Loucy (cell line): ENCODE data around the gene VWA8.

Source experiments
- H2AFZ ChIP-seq: fragments of 200-600 bp; sonication (generic); 2 replicates; pipeline ENCODE4 v1.6.0; 2016; ENCODE audit warnings: antibody characterized with exemption, mild to moderate bottlenecking, low read length, moderate library complexity
- H3F3A ChIP-seq: fragments of 200-600 bp; 2 replicates; pipeline ENCODE4 v1.6.0; 2016; ENCODE audit warnings: antibody characterized with exemption, low read depth, mild to moderate bottlenecking
- H3K27me3 ChIP-seq: fragments of 200-600 bp; sonication (generic); 2 replicates; pipeline ENCODE4 v1.6.1; 2014; ENCODE audit warnings: low read length, mild to moderate bottlenecking; ENCODE audit not compliant: insufficient read depth, poor library complexity, severe bottlenecking
- H3K36me3 ChIP-seq: fragments of 200-600 bp; sonication (generic); 2 replicates; pipeline ENCODE4 v1.6.1; 2016; ENCODE audit warnings: low read length; ENCODE audit not compliant: insufficient read depth
- H3K4me1 ChIP-seq: fragments of 200-600 bp; sonication (generic); 2 replicates; pipeline ENCODE4 v1.5.1; 2014; ENCODE audit warnings: low read length, mild to moderate bottlenecking; ENCODE audit not compliant: insufficient read depth, poor library complexity, severe bottlenecking
- H3K4me2 ChIP-seq: fragments of 200-600 bp; sonication (generic); 2 replicates; pipeline ENCODE4 v1.6.0; 2014; ENCODE audit warnings: antibody characterized with exemption, low read length, low read depth, mild to moderate bottlenecking; ENCODE audit not compliant: poor library complexity, severe bottlenecking
- H3K4me3 ChIP-seq: fragments of 200-600 bp; sonication (generic); 2 replicates; pipeline ENCODE4 v1.5.1; 2014; ENCODE audit warnings: low read length, mild to moderate bottlenecking, mixed read lengths; ENCODE audit not compliant: poor library complexity, severe bottlenecking
- H3K79me2 ChIP-seq: fragments of 200-600 bp; sonication (generic); 2 replicates; pipeline ENCODE4 v1.6.1; 2014; ENCODE audit warnings: low read length; ENCODE audit not compliant: insufficient read depth
- H3K9ac ChIP-seq: fragments of 200-600 bp; sonication (generic); 2 replicates; pipeline ENCODE4 v1.6.0; 2014; ENCODE audit warnings: mild to moderate bottlenecking, low read depth, low read length, moderate library complexity; ENCODE audit not compliant: poor library complexity, severe bottlenecking
- H3K9me2 ChIP-seq: fragments of 200-600 bp; sonication (generic); replicated peaks from 2 replicates; pipeline ENCODE4 v1.6.1; 2016; ENCODE audit warnings: low read depth, low read length, mixed read lengths
- H3K9me3 ChIP-seq: fragments of 200-600 bp; sonication (generic); 2 replicates; pipeline ENCODE4 v1.6.1; 2014; ENCODE audit warnings: mild to moderate bottlenecking, antibody characterized with exemption, low read length, low read depth; ENCODE audit not compliant: insufficient read depth
- H4K20me1 ChIP-seq: fragments of 200-600 bp; sonication (generic); 2 replicates; pipeline ENCODE4 v1.6.0; 2014; ENCODE audit warnings: antibody characterized with exemption, low read length, mild to moderate bottlenecking; ENCODE audit not compliant: insufficient read depth, poor library complexity, severe bottlenecking
- EZH2phosphoT487 ChIP-seq: fragments of 200-600 bp; IDR thresholded peaks from 2 replicates; pipeline ENCODE4 v1.6.1; 2018; ENCODE audit warnings: antibody characterized with exemption, mild to moderate bottlenecking, moderate library complexity, borderline replicate concordance
- TF ChIP-seq, protein P1 (sequence below): fragments of 200-600 bp; sonication (generic); conservative IDR thresholded peaks from 2 replicates; pipeline ENCODE4 v1.5.1; 2014; ENCODE audit warnings: mild to moderate bottlenecking, antibody characterized with exemption, low read length

VWA8 gene

DNA sequence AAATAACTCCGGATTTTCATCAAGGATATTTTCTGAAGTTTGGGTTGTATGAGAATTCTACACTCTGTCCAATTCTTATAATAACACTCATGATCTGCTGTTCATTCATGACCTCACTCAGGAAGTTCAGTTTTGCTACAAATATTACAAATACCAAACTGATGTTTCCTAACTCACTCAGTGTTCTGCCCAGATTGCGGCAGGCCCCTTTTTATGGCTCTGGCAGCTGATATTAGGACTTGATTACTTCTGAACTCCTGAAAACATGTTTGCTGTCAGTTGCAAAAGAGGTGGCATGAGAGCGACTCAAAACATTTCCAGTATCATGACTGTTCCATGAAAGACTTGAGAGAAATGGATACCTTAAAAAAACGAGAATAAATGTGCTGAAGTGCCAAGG, 315.6 kb downstream of the VWA8 start:
- no peaks in the 10 kb centered on the region for H3K79me2 ChIP-seq
- no peaks in the 10 kb centered on the region for H3F3A ChIP-seq
- no peak overlapping the region for H2AFZ ChIP-seq
- no peaks in the 10 kb centered on the region for H3K9me3 ChIP-seq
- no peaks in the 10 kb centered on the region for H3K9me2 ChIP-seq
- TF ChIP-seq, protein P1, sequence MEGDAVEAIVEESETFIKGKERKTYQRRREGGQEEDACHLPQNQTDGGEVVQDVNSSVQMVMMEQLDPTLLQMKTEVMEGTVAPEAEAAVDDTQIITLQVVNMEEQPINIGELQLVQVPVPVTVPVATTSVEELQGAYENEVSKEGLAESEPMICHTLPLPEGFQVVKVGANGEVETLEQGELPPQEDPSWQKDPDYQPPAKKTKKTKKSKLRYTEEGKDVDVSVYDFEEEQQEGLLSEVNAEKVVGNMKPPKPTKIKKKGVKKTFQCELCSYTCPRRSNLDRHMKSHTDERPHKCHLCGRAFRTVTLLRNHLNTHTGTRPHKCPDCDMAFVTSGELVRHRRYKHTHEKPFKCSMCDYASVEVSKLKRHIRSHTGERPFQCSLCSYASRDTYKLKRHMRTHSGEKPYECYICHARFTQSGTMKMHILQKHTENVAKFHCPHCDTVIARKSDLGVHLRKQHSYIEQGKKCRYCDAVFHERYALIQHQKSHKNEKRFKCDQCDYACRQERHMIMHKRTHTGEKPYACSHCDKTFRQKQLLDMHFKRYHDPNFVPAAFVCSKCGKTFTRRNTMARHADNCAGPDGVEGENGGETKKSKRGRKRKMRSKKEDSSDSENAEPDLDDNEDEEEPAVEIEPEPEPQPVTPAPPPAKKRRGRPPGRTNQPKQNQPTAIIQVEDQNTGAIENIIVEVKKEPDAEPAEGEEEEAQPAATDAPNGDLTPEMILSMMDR = no peak
- no peak for TF ChIP-seq EZH2phosphoT487
- no peaks in the 10 kb centered on the region for H4K20me1 ChIP-seq
- no peak overlapping the region for H3K9ac ChIP-seq
- H3K4me1 ChIP-seq = peaks cover under 1% of the 10 kb centered on the region
- no peak overlapping the region for H3K4me2 ChIP-seq
- no peak overlapping the region for H3K4me3 ChIP-seq
- H3K27me3 ChIP-seq = no peaks in the 10 kb centered on the region
- no peaks in the 10 kb centered on the region for H3K36me3 ChIP-seq

DNA sequence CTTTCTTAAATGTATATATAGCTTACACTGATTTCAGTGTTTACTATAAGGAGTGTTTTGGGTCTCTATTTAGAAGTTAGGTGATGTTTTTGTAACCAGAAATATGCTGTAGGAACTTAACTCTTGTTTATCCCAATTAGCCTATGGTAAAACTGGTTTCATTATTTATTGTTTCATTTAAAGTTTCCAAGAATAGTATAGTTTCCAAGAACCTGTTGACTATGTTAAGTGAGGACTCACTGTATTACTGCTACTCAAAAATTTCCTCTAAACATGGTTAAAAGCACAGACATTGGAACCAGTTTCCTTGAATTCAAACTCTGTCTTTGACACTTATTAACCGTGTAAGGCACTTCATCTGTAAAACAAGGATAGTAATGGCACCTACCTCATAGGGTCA, 316.2 kb downstream of the VWA8 start:
- peaks cover 6% of the 10 kb centered on the region for H3K4me1 ChIP-seq
- H3K9ac ChIP-seq = no peak overlapping the region
- no peaks in the 10 kb centered on the region for H3K27me3 ChIP-seq
- H3F3A ChIP-seq = no peaks in the 10 kb centered on the region
- H3K79me2 ChIP-seq = no peaks in the 10 kb centered on the region
- no peaks in the 10 kb centered on the region for H3K36me3 ChIP-seq
- H3K9me3 ChIP-seq = no peaks in the 10 kb centered on the region
- no peak for TF ChIP-seq EZH2phosphoT487
- H3K4me2 ChIP-seq = no peak overlapping the region
- no peak overlapping the region for H3K4me3 ChIP-seq
- H2AFZ ChIP-seq = no peak overlapping the region
- H4K20me1 ChIP-seq = no peaks in the 10 kb centered on the region
- no peaks in the 10 kb centered on the region for H3K9me2 ChIP-seq

DNA sequence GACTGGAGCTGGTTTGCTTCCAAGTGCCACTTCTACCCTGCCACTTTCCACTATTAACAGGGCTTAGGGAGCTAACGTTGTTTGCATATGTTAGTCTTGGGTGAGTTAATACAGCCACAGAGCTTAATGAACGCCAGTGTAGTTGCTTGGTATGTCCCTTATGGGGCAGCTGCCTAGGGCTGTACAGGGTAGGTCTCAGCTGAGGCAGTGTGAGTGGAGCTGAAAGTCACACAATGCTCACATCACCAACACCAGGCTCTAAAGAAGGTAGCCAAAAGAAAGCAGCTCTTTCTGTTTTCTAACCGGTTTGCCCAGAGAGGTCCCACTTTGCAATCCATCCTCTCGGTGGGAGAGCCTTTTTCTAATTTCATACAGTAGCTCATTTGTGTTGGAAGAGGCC, 317.4 kb downstream of the VWA8 start:
- Histone ChIP-seq H2AFZ (no peak overlapping the region), H3K4me3 (no peak overlapping the region), H3K9me2 (no peaks in the 10 kb centered on the region), H3K27me3 (no peaks in the 10 kb centered on the region), H3F3A (no peaks in the 10 kb centered on the region), H3K9me3 (no peaks in the 10 kb centered on the region), H3K36me3 (no peaks in the 10 kb centered on the region), H3K4me2 (no peak overlapping the region), H3K79me2 (no peaks in the 10 kb centered on the region), H3K4me1 (peaks cover 8% of the 10 kb centered on the region), H3K9ac (no peak overlapping the region), H4K20me1 (no peaks in the 10 kb centered on the region)
- TF ChIP-seq, protein P1 = no peak
- TF ChIP-seq EZH2phosphoT487 = no peak

DNA sequence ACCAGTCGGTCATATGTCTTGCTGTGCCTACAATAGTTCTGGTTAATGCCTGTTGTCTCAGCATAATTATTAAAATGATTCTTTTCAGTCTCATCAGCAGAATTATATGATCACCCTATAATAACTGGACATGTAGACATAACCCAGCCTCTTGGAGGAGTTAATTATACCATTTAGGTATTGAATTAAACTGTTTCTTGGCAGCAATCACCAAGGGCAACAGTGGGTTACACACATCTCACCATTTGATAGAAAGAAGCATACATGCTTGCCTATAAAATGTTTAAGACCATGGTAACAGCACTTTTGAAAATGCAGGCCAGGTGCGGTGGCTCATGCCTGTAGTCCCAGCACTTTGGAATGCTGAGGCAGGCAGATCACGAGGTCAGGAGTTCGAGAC, 318.9 kb downstream of the VWA8 start:
- Histone ChIP-seq H3K9me2 (no peaks in the 10 kb centered on the region), H3K79me2 (no peaks in the 10 kb centered on the region), H3F3A (no peaks in the 10 kb centered on the region), H3K36me3 (no peaks in the 10 kb centered on the region), H3K4me2 (no peak overlapping the region), H4K20me1 (no peaks in the 10 kb centered on the region), H3K9ac (no peak overlapping the region), H3K4me3 (no peak overlapping the region), H3K9me3 (no peaks in the 10 kb centered on the region), H2AFZ (no peak overlapping the region), H3K4me1 (peaks cover 8% of the 10 kb centered on the region), H3K27me3 (no peaks in the 10 kb centered on the region)
- TF ChIP-seq, protein P1 = no peak
- no peak for TF ChIP-seq EZH2phosphoT487
